Measurements from ENCODE around the gene MRPL38.

GRCh38 chr17:75950855-75951554 lies 46.3 kb upstream of the MRPL38 start:
- TF ChIP-seq ZSCAN20 (CRISPR knock-in tag; IDR thresholded peaks at IDR 0.05): no peak
- no peak for TF ChIP-seq PBX3 (IDR thresholded peaks at IDR 0.05)
- TF ChIP-seq SMC3 (IDR thresholded peaks at IDR 0.05): no peak

All from A549 (cell line).